ENCODE results near the gene ALS2.

- TF ChIP-seq FOXK2 (IDR thresholded peaks at IDR 0.05) = no peak
- no peak for TF ChIP-seq PKNOX1 (IDR thresholded peaks at IDR 0.05)
- no peak for TF ChIP-seq HDGF (IDR thresholded peaks at IDR 0.05; ENCODE audit: borderline replicate concordance)
- no peak for TF ChIP-seq CTBP1 (IDR thresholded peaks at IDR 0.05; ENCODE audit: borderline replicate concordance)
- no peak for TF ChIP-seq SUZ12 (IDR thresholded peaks at IDR 0.05)
- TF ChIP-seq BHLHE40 (IDR thresholded peaks at IDR 0.05; ENCODE audit: borderline replicate concordance) = no peak
- no peak for TF ChIP-seq FOXA1 (IDR thresholded peaks at IDR 0.05)
- no peak for TF ChIP-seq SP1 (IDR thresholded peaks at IDR 0.05)
Measured at GRCh38 chr2:201674298-201674697, 106.4 kb downstream of the ALS2 start.

Measured in HEK293T (cell line).